ENCODE measurements around the gene CTH.

DNA sequence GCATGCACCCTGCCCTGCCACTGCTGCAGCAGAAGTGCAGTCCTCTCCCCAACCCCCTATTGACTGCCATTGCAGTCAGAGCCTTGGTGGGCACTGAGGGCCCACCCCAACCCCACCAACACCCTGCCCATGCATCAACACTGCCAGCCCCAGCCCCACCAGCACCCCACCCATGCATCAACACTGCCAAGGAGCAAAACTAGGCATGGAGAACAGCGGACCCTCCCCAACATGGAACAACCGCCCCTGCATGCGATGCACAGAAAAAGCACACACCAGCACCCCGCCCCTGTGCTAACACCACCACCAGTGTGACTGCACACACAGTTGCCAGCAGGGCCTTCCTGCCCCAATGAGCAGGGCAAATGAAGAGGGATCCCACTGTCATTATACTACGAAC lies 57.1 kb downstream of the CTH start:
- TF ChIP-seq ARNTL (CRISPR knock-in tag; IDR thresholded peaks at IDR 0.05) (no peak), ZNF546 (CRISPR knock-in tag; conservative IDR thresholded peaks at IDR 0.05) (no peak), NFE2L1 (CRISPR knock-in tag; IDR thresholded peaks at IDR 0.05; ENCODE audit: borderline replicate concordance) (no peak)
- TF ChIP-seq, protein P1, sequence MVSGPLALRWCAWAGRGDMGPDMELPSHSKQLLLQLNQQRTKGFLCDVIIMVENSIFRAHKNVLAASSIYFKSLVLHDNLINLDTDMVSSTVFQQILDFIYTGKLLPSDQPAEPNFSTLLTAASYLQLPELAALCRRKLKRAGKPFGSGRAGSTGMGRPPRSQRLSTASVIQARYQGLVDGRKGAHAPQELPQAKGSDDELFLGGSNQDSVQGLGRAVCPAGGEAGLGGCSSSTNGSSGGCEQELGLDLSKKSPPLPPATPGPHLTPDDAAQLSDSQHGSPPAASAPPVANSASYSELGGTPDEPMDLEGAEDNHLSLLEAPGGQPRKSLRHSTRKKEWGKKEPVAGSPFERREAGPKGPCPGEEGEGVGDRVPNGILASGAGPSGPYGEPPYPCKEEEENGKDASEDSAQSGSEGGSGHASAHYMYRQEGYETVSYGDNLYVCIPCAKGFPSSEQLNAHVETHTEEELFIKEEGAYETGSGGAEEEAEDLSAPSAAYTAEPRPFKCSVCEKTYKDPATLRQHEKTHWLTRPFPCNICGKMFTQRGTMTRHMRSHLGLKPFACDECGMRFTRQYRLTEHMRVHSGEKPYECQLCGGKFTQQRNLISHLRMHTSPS (CRISPR knock-in tag; IDR thresholded peaks at IDR 0.05; ENCODE audit: low read depth): no peak
- TF ChIP-seq, protein P2, sequence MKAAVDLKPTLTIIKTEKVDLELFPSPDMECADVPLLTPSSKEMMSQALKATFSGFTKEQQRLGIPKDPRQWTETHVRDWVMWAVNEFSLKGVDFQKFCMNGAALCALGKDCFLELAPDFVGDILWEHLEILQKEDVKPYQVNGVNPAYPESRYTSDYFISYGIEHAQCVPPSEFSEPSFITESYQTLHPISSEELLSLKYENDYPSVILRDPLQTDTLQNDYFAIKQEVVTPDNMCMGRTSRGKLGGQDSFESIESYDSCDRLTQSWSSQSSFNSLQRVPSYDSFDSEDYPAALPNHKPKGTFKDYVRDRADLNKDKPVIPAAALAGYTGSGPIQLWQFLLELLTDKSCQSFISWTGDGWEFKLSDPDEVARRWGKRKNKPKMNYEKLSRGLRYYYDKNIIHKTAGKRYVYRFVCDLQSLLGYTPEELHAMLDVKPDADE (CRISPR knock-in tag; IDR thresholded peaks at IDR 0.05): no peak

Data from HepG2 (cell line).